ENCODE measurements around the gene FAM20C.

DNA sequence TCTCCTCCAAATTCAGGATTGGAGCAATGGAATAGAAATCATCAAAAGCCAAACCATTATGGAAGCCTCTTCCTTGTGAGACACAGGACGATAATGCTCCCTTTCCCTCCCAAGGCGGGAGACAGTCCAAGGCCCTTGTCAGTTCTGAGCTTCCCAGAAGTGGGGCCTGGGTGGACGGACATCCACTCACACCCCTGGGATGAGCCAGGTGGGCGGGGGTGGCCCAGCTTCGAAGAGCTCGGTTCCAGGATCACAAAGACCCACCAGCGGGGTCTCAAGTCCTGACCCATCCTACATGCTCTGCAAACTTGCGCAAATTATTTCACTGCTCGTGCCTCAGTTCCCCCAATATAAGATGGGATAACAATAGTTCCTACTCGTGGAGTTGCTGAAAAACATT is 87.5 kb downstream of the FAM20C start:
- no peak for TF ChIP-seq POLR2AphosphoS5 (IDR thresholded peaks at IDR 0.05; ENCODE audit: insufficient read depth in 1 of 2, low read depth in 1 of 2)
- TF ChIP-seq CTCF (IDR thresholded peaks at IDR 0.05), result no peak
- TF ChIP-seq POLR2A (IDR thresholded peaks at IDR 0.05), result no peak
